Measurements from ENCODE around the gene RCBTB1. TPM values are rescaled to one million over a fixed set of nuclear protein-coding genes. Genes with fewer than 3 reads are reported as not detected.

RCBTB1 gene
- total RNA-seq, 1 experiment from 2014 or later, result 26.1 TPM

DNA sequence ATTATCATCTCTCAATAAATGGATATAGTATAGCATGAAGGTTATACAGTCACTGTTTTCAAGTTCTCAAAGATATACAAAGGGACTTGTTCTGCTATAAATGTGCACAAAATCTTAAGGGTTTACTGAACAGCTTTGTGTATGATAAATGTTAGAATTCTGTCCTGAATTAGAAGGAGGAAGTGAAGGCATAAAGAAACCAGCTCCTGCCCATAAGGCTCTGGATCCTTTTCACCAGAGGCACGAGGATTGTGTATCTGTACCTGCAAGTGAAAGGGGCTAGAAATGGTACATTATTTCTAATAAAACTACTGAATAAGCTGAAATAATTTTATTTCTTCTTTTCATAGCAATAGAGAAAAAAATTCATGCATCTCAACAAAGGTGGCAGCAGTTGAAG, 57.2 kb downstream of the RCBTB1 start:
- no peak for DNase-seq
- no peak overlapping the region for H3K4ac ChIP-seq (ENCODE audit: low read depth, low read length)
- H3K18ac ChIP-seq (ENCODE audit: insufficient read length, low read depth, low read length), result no peak overlapping the region
- H3K4me3 Mint-ChIP-seq, result no peak overlapping the region
- no peak overlapping the region for H3K23ac ChIP-seq (ENCODE audit: insufficient read length, low read depth, low read length)
- H3K27me3 Mint-ChIP-seq (ENCODE audit: low read depth), result no peaks in the 10 kb centered on the region; the same call in 1 of the 2 replicates
- no peak overlapping the region for H3K27ac ChIP-seq (ENCODE audit: insufficient read length, low read depth, low read length)
- H2BK5ac ChIP-seq (ENCODE audit: insufficient read length, low read length), result no peak overlapping the region
- no peaks in the 10 kb centered on the region for H3K27me3 ChIP-seq (ENCODE audit: insufficient read depth, low read length)
- no peak overlapping the region for H3K4me2 ChIP-seq (ENCODE audit: insufficient read depth, insufficient read length, low read length)
- no peak overlapping the region for H4K91ac ChIP-seq (ENCODE audit: insufficient read length, low read depth, low read length)
- no peaks in the 10 kb centered on the region for H3K9me3 Mint-ChIP-seq
- peaks cover 6 to 19% (median 13%) of the 10 kb centered on the region in 3 experiments; a peak in 5 of 7 replicates for H3K36me3 Mint-ChIP-seq (ENCODE audit: insufficient read depth in 1 of 3, low read depth in 3 of 3)
- no peak overlapping the region for H3K9ac ChIP-seq (ENCODE audit: extremely low read depth, insufficient read length, low read length)
- no peak overlapping the region for H2AK5ac ChIP-seq (ENCODE audit: insufficient read length, low read length)
- no peak for TF ChIP-seq CTCF (conservative IDR thresholded peaks at IDR 0.05)
- WGBS (ENCODE audit: extremely low coverage, insufficient read length, low lambda C conversion rate), result no CpG with 5 or more reads among the region's 1 CpG
- H2BK12ac ChIP-seq (ENCODE audit: insufficient read length, low read depth, low read length), result no peak overlapping the region
- no peak overlapping the region for H2BK15ac ChIP-seq (ENCODE audit: low read depth, low read length)
- no peak overlapping the region for H2BK20ac ChIP-seq (ENCODE audit: low read depth, low read length, poor library complexity, severe bottlenecking)
- no peak overlapping the region for H3K14ac ChIP-seq (ENCODE audit: insufficient read depth, low read length)
- no peak overlapping the region for H3T11ph ChIP-seq (ENCODE audit: low read length)
- H3K79me2 ChIP-seq (ENCODE audit: insufficient read depth, low read length), result no peaks in the 10 kb centered on the region
- H3K23me2 ChIP-seq (ENCODE audit: insufficient read length, low read depth, low read length, poor library complexity, severe bottlenecking), result no peaks in the 10 kb centered on the region
- no peak overlapping the region for H2AFZ ChIP-seq (ENCODE audit: low read length)
- no peaks in the 10 kb centered on the region for H3K4me1 ChIP-seq (ENCODE audit: insufficient read depth, low read length)
- H4K8ac ChIP-seq (replicated peaks; ENCODE audit: insufficient read length, low read depth, low read length), result no peak overlapping the region
- no peaks in the 10 kb centered on the region for H3K79me1 ChIP-seq (ENCODE audit: insufficient read depth, low read depth, low read length, poor library complexity, severe bottlenecking)
- no peaks in the 10 kb centered on the region; a peak in 1 of 4 replicates for H3K4me1 Mint-ChIP-seq
- no peak overlapping the region for H3K27ac Mint-ChIP-seq
- no peaks in the 10 kb centered on the region for H3K9me3 ChIP-seq (ENCODE audit: control insufficient read depth, low read depth, low read length)
- H2BK120ac ChIP-seq (ENCODE audit: low read depth, low read length, poor library complexity, severe bottlenecking), result no peak overlapping the region
- H4K5ac ChIP-seq (ENCODE audit: insufficient read length, low read depth, low read length), result no peak overlapping the region
- H3K56ac ChIP-seq (ENCODE audit: insufficient read length, low read depth, low read length), result no peak overlapping the region
- no peaks in the 10 kb centered on the region for H4K20me1 ChIP-seq (ENCODE audit: control insufficient read depth, insufficient read depth, insufficient read length)

Measured in H9 (cell line).